Epithelial cell of proximal tubule (primary cell): ENCODE results near the gene RSPH1. TPM values are rescaled to one million over a fixed set of nuclear protein-coding genes. Genes with fewer than 3 reads are reported as not detected.

ENCODE experiments used
- DNase-seq: peaks from one replicate; pipeline ENCODE4 v3.0.0-alpha.2; 2011; ENCODE audit warnings: low read depth
- H3K4me3 ChIP-seq: 2 replicates; pipeline ENCODE4 v1.5.1; 2011; ENCODE audit warnings: low read depth, mild to moderate bottlenecking, low read length
- total RNA-seq: library from RNA; depleted of rRNA; stranded (reverse); fragments of >200 nt; gene quantifications from 2 replicates; pipeline ENCODE4 v1.2.3, GENCODE V29; 2015
- TF ChIP-seq, protein P1 (sequence below): conservative IDR thresholded peaks from 2 replicates; pipeline ENCODE4 v1.5.1; 2012; ENCODE audit warnings: low read depth, mild to moderate bottlenecking, low read length

Gene RSPH1
- total RNA-seq, result 1.8 TPM in 1 of 2 replicates, not detected in the other

- peak within 1 kb of the TSS; percentile 82 for H3K4me3 ChIP-seq
- TF ChIP-seq, protein P1, sequence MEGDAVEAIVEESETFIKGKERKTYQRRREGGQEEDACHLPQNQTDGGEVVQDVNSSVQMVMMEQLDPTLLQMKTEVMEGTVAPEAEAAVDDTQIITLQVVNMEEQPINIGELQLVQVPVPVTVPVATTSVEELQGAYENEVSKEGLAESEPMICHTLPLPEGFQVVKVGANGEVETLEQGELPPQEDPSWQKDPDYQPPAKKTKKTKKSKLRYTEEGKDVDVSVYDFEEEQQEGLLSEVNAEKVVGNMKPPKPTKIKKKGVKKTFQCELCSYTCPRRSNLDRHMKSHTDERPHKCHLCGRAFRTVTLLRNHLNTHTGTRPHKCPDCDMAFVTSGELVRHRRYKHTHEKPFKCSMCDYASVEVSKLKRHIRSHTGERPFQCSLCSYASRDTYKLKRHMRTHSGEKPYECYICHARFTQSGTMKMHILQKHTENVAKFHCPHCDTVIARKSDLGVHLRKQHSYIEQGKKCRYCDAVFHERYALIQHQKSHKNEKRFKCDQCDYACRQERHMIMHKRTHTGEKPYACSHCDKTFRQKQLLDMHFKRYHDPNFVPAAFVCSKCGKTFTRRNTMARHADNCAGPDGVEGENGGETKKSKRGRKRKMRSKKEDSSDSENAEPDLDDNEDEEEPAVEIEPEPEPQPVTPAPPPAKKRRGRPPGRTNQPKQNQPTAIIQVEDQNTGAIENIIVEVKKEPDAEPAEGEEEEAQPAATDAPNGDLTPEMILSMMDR, result no peak
- peak; percentile 68 for DNase-seq
These were observed at the start of gene RSPH1 for GRCh38 chr21:42496120-42496838. TSS of gene RSPH1 (minus strand) at chr21:42496224. CDS start at chr21:42496186, 38 bp downstream.

GRCh38 chr21:42545745-42546144, 49.7 kb upstream of the RSPH1 start:
- TF ChIP-seq, protein P1, result no peak
- H3K4me3 ChIP-seq, result no peak overlapping the region
- DNase-seq, result no peak

GRCh38 chr21:42545317-42545716, 49.3 kb upstream of the RSPH1 start:
- DNase-seq, result no peak
- TF ChIP-seq, protein P1, result no peak
- H3K4me3 ChIP-seq, result no peak overlapping the region

GRCh38 chr21:42544544-42544943, 48.5 kb upstream of the RSPH1 start:
- TF ChIP-seq, protein P1, result no peak
- no peak overlapping the region for H3K4me3 ChIP-seq
- no peak for DNase-seq

GRCh38 chr21:42543106-42543847, 47.3 kb upstream of the RSPH1 start:
- no peak for DNase-seq
- TF ChIP-seq, protein P1, result no peak
- H3K4me3 ChIP-seq, result no peak overlapping the region

DNA sequence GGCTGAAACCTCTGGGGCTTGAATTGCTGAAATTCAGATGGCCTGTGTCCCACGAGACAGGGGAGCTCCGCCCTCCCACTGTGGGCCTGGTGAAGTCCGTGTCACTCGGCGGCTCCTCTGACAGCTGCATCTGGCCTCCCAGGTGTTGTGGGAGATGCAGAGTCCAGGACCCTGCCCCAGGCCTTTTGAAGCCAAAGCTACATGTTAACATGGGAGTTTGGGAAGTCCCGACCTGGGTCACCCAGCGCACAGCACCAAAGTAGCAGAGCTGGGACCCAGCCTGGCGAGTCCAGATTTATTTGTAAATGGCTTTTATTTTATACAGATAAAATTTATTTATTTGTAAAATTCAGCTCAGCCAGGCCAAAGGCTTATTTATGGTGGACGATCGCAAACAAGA, 46.6 kb upstream of the RSPH1 start:
- TF ChIP-seq, protein P1, result no peak
- H3K4me3 ChIP-seq, result no peak overlapping the region
- no peak for DNase-seq
